Adrenal gland (tissue), 12 donors: Measurements from ENCODE around the gene DRC3. TPM values are rescaled to one million over a fixed set of nuclear protein-coding genes. Genes with fewer than 3 reads are reported as not detected.
A peak's percentile ranks its signal among the peaks of the same experiment; 100 is the strongest.

Experiments used
- DNase-seq, 7 donors: peaks; one replicate each; pipeline ENCODE4 v3.0.0-alpha.2; 2019 to 2020
- H3K27ac ChIP-seq, 5 donors: fragments of 200-600 bp; sonication (generic) in 4 of 5; 1 replicate in 3 of 5; 2 replicates in 2 of 5; pipeline versions ENCODE4 v1.5.1 to v1.8.0; 2016 to 2020; ENCODE audit warnings: mild to moderate bottlenecking in 1 of 5
- H3K27me3 ChIP-seq: fragments of 200-600 bp; 2 replicates; pipeline ENCODE4 v1.8.0; 2021
- H3K36me3 ChIP-seq, 2 donors: fragments of 200-600 bp; replicated peaks in 1 of 2; 1 replicate in 1 of 2; 2 replicates in 1 of 2; pipeline versions ENCODE4 v1.5.1 to v1.8.0; 2018 to 2022
- H3K4me1 ChIP-seq, 2 donors: fragments of 200-600 bp; replicated peaks in 1 of 2; 1 replicate in 1 of 2; 2 replicates in 1 of 2; pipeline versions ENCODE4 v1.5.1 to v1.8.0; 2018 to 2021
- H3K4me3 ChIP-seq, 4 donors: fragments of 200-600 bp; sonication (generic) in 3 of 4; one replicate each; pipeline ENCODE4 v1.5.1; 2016 to 2018
- H3K9me3 ChIP-seq, 3 donors: fragments of 200-600 bp; sonication (generic) in 1 of 3; replicated peaks in 1 of 3; 1 replicate in 2 of 3; 2 replicates in 1 of 3; pipeline versions ENCODE4 v1.5.1 to v1.8.0; 2016 to 2021
- POLR2A ChIP-seq, 2 donors: fragments of 450-650 bp; IDR thresholded peaks; one replicate each; pipeline ENCODE4 v1.6.1; 2017; ENCODE audit warnings: antibody characterized with exemption in 2 of 2, mild to moderate bottlenecking in 2 of 2, moderate library complexity in 1 of 2
- WGBS, 4 donors: extraction: QIAGEN DNeasy Blood & Tissue Kit in 2 of 4; methylation state at CpG; one replicate each; pipeline versions ENCODE4 v1.1.5 to v1.1.7; 2013 to 2017; 5-methylcytosine and 5-hydroxymethylcytosine counted together
- intact Hi-C, 2 donors: fragments of 100-400 bp; cut with DNase I; formaldehyde crosslinking; loops; one replicate each; pipeline versions ENCODE4 v1.14.1 to v1.15.0; 2022 to 2023
- polyA plus RNA-seq, 3 donors: library from polyadenylated mRNA; stranded (reverse); fragments of 200-250 nt in 2 of 3; fragments of 350-450 nt in 1 of 3; fragmentation: Illumina TruSeq in 1 of 3; extraction: RNeasy Lipid Tissue Mini Kit (QIAGEN cat#74804) in 1 of 3; gene quantifications; one replicate each; pipeline ENCODE4 v1.2.3, GENCODE V29; 2013 to 2014
- total RNA-seq, 9 donors: library from RNA; depleted of rRNA in 4 of 9; stranded (reverse); fragments of >200 nt in 4 of 9; fragments of 120-200 nt in 1 of 9; fragmentation: NEBNext Ultra II Directional in 1 of 9; extraction: Animal tissue kit (Norgen Biotek cat#: 25700) in 1 of 9; gene quantifications; one replicate each; pipeline versions ENCODE4 v1.1.0 to v1.2.4, GENCODE V29; 2013 to 2023
- TF ChIP-seq, protein P1 (sequence below), 6 experiments: fragments of 450-650 bp in 4 of 6; fragments of 200-600 bp in 2 of 6; sonication (generic) in 1 of 6; IDR thresholded peaks; 1 replicate in 5 of 6; 2 replicates in 1 of 6; pipeline versions ENCODE4 v1.5.1 to v1.8.0; 2016 to 2021; ENCODE audit warnings: antibody characterized with exemption in 6 of 6, mild to moderate bottlenecking in 2 of 6, moderate library complexity in 1 of 6
- donor health status: healthy with polysubstance abuse.
- donor health status: Bipolar disorder and iron deficiency.
- donor health status: DM: yes; HTN: yes; CAD: no.
- donor health status: DM: no; HTN: no; CAD: no.
- donor health status: DM: no; HTN: no; CAD: no.
- donor health status: DM: yes; HTN: yes; CAD: no.

DRC3 gene
- total and polyA plus RNA-seq, 12 donors, result 0.17 to 21.3 (median 3.6) TPM

DNA sequence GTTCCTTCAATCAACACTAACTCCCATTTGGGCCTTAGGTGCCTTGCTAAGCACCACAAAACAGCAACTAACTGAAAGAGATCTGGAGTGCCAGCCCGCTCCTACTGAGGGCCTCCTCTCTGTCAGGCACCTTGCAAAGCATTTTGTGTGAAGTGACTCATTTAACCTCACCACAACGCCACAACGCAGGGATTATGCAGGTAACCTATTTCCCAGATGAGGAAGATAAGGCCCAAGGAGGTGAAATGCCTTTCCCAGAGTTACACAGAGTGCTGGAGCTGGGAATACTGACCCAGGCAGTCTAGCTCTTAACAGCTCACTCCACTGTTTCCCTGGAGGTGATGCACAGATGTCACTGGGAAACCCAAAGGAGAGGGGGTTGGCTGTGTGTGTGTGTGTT lies 32.8 kb downstream of the DRC3 start:
- no peaks in the 10 kb centered on the region for H3K36me3 ChIP-seq
- H3K9me3 ChIP-seq, result no peaks in the 10 kb centered on the region
- WGBS, 4 donors, result 88 to 93% (median 89%) methylated on average over 1 to 3 of the region's 3 CpGs
- no peak overlapping the region for H3K4me3 ChIP-seq
- no peaks in the 10 kb centered on the region for H3K4me1 ChIP-seq
- TF ChIP-seq POLR2A (IDR thresholded peaks at IDR 0.05), result no peak
- TF ChIP-seq, protein P1, sequence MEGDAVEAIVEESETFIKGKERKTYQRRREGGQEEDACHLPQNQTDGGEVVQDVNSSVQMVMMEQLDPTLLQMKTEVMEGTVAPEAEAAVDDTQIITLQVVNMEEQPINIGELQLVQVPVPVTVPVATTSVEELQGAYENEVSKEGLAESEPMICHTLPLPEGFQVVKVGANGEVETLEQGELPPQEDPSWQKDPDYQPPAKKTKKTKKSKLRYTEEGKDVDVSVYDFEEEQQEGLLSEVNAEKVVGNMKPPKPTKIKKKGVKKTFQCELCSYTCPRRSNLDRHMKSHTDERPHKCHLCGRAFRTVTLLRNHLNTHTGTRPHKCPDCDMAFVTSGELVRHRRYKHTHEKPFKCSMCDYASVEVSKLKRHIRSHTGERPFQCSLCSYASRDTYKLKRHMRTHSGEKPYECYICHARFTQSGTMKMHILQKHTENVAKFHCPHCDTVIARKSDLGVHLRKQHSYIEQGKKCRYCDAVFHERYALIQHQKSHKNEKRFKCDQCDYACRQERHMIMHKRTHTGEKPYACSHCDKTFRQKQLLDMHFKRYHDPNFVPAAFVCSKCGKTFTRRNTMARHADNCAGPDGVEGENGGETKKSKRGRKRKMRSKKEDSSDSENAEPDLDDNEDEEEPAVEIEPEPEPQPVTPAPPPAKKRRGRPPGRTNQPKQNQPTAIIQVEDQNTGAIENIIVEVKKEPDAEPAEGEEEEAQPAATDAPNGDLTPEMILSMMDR (IDR thresholded peaks at IDR 0.05), result no peak
- no peak for DNase-seq
- intact Hi-C loops, result no loop called here
- H3K27me3 ChIP-seq, result no peaks in the 10 kb centered on the region
- H3K27ac ChIP-seq, result no peak overlapping the region

DNA sequence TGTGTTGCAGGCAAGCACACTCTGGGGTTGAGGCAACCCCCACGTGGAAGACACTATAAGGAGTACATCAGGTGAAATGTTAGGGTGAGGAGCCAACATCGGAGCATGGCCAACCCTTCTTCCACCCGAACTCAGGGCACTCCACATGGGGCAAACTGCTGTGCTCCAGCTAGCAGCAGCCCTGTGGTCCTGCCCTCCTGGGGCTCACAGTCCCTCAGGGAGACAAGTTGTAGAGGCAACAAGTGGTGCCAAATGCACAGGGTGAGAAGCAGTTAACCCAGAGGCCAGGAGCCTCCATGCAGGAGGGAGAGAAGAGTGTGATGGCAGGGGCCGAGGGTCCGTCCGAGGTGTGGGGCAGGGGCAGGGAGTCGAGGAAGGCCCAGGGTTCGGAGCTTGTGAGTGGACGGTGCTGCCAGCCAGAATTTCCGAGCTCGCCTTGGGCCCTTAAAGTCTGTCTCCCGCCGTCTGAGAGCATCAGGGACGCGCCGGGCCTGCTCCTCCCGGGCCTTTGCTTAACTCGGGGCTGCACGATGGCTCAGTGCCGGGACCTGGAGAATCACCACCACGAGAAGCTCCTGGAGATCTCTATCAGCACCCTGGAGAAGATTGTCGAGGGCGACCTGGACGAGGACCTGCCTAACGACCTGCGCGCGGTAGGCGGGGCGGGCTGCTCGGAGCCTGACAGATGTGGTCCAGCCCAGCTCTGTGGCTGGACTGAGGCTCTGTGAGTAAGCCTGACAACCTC lies 34.0 kb downstream of the DRC3 start:
- WGBS, 4 donors, result 83 to 94% (median 87%) methylated on average over 16 to 31 of the region's 31 CpGs
- TF ChIP-seq POLR2A (IDR thresholded peaks at IDR 0.05), result no peak
- TF ChIP-seq, protein P1 (IDR thresholded peaks at IDR 0.05), result no peak
- no peak overlapping the region for H3K27ac ChIP-seq
- DNase-seq, result no peak
- H3K9me3 ChIP-seq, result no peaks in the 10 kb centered on the region
- no peaks in the 10 kb centered on the region for H3K36me3 ChIP-seq
- no peaks in the 10 kb centered on the region for H3K4me1 ChIP-seq
- intact Hi-C loops, result no loop called here
- H3K27me3 ChIP-seq, result no peaks in the 10 kb centered on the region
- no peak overlapping the region for H3K4me3 ChIP-seq

DNA sequence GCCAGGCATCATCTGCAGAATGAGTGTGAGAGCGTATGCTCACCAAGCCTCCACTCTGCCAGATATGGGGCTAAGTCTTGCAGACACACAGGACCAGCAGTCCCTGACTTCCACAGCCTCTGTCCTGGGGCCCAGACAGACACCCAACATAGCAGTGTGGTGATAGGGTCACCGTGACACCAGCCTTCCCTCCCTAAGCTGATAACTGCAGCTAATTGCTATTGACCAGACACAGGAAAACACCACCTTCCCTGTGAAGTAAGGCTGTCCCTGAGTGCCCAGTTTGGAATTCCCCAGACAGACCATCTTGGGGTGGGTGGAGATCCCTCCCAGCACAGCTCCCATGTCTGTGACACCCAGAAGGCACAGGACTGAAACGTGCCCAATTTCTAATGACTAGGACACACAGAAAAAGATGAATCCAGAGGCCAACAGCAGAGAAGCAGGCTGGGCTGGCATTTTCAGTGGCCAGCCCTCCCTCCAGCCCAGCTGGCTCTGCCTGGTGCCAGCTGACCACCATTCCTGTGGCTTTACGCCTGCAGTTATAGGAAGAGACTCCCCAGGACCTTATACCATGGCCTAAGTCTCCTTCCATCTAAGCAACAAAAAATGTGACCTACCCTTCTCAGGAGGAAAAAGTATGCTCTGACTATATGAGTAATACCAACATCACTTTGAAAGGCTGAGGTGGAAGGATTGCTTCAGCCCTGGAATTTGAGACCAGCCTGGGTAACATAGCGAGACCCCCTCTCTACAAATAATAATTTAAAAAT lies 36.0 kb downstream of the DRC3 start:
- Histone ChIP-seq H3K9me3 (no peaks in the 10 kb centered on the region), H3K27me3 (no peaks in the 10 kb centered on the region), H3K27ac (peak overlapping the region in 1 of 5 donors; percentile 2), H3K4me1 (no peaks in the 10 kb centered on the region), H3K4me3 (no peak overlapping the region), H3K36me3 (no peaks in the 10 kb centered on the region)
- no peak for TF ChIP-seq POLR2A (IDR thresholded peaks at IDR 0.05)
- TF ChIP-seq, protein P1 (IDR thresholded peaks at IDR 0.05), result no peak
- DNase-seq, result no peak
- 61 to 94% (median 78%) methylated on average over 4 to 5 of the region's 5 CpGs for WGBS, 4 donors
- intact Hi-C loops, result no loop called here

- TF ChIP-seq, protein P1 (IDR thresholded peaks at IDR 0.05), result no peak
- TF ChIP-seq POLR2A (IDR thresholded peaks at IDR 0.05), result no peak
- Histone ChIP-seq H3K27me3 (no peaks in the 10 kb centered on the region), H3K4me1 (no peaks in the 10 kb centered on the region), H3K9me3 (no peaks in the 10 kb centered on the region), H3K4me3 (no peak overlapping the region), H3K36me3 (no peaks in the 10 kb centered on the region), H3K27ac (no peak overlapping the region)
- WGBS, 4 donors, result 64 to 90% (median 86%) methylated on average over 2 to 8 of the region's 8 CpGs
- DNase-seq, result no peak
- intact Hi-C loops, result no loop called here
These were observed 37.2 kb downstream of the DRC3 start for GRCh38 chr17:18009609-18010420.
